ENCODE measurements around the gene RALGPS2.
"Not testable (repeated sequence)": the region's sequence is repeated elsewhere in the genome, so short reads cannot be mapped to it uniquely, and the experiment has no call there.

The RALGPS2 gene

GRCh38 chr1:178825167-178825566 is 100.1 kb downstream of the RALGPS2 start:
- TF ChIP-seq MYC (IDR thresholded peaks at IDR 0.05; ENCODE audit: low read depth, low read length) = no peak
- TF ChIP-seq, protein P1, sequence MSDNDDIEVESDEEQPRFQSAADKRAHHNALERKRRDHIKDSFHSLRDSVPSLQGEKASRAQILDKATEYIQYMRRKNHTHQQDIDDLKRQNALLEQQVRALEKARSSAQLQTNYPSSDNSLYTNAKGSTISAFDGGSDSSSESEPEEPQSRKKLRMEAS (IDR thresholded peaks at IDR 0.05; ENCODE audit: low read depth, low read length) = no peak
- TF ChIP-seq POLR2A (IDR thresholded peaks at IDR 0.05; ENCODE audit: extremely low read depth, insufficient read length) = no peak
- no peak for TF ChIP-seq CTCF (IDR thresholded peaks at IDR 0.05; ENCODE audit: low read depth, low read length)
- no peak overlapping the region for H3K4me3 ChIP-seq (ENCODE audit: low read depth, low read length)
- DNase-seq (ENCODE audit: low read depth) = no peak

GRCh38 chr1:178844436-178844835 is 119.4 kb downstream of the RALGPS2 start:
- TF ChIP-seq MYC (IDR thresholded peaks at IDR 0.05; ENCODE audit: low read depth, low read length) = no peak
- TF ChIP-seq POLR2A (IDR thresholded peaks at IDR 0.05; ENCODE audit: extremely low read depth, insufficient read length) = no peak
- TF ChIP-seq, protein P1 (IDR thresholded peaks at IDR 0.05; ENCODE audit: low read depth, low read length) = no peak
- no peak for TF ChIP-seq CTCF (IDR thresholded peaks at IDR 0.05; ENCODE audit: low read depth, low read length)

DNA sequence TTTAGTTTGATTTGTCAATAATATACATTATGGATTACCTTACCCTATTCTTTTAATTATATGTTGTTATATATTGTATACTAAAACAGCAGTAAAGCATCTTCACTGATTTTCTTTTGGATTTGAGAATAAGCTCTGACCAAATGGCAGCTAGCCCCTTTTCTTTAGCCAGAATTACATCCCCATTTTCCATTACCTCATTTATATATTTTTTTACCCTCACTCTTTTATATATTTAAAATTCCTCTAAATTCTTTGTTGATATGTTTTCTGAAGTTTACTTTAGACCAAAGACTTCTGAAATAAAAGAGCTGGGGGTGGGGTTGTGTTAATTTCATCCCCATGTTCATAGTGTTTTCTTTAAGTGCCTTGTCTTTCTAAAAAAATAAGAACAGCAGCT is 121.3 kb downstream of the RALGPS2 start:
- no peak for DNase-seq (ENCODE audit: low read depth)
- TF ChIP-seq MYC (IDR thresholded peaks at IDR 0.05; ENCODE audit: low read depth, low read length) (no peak), POLR2A (IDR thresholded peaks at IDR 0.05; ENCODE audit: extremely low read depth, insufficient read length) (no peak), CTCF (IDR thresholded peaks at IDR 0.05; ENCODE audit: low read depth, low read length) (no peak)
- TF ChIP-seq, protein P1 (IDR thresholded peaks at IDR 0.05; ENCODE audit: low read depth, low read length) = no peak

More at GRCh38 chr1:178844436-178844835, 119.4 kb downstream of the RALGPS2 start:
- no peak overlapping the region for H3K4me3 ChIP-seq (ENCODE audit: low read depth, low read length)
- no peak for DNase-seq (ENCODE audit: low read depth)

GRCh38 chr1:178847396-178847849 is 122.4 kb downstream of the RALGPS2 start:
- H3K4me3 ChIP-seq (ENCODE audit: low read depth, low read length) = no peak overlapping the region
- TF ChIP-seq, protein P1 (IDR thresholded peaks at IDR 0.05; ENCODE audit: low read depth, low read length) = no peak
- no peak for TF ChIP-seq CTCF (IDR thresholded peaks at IDR 0.05; ENCODE audit: low read depth, low read length)
- no peak for TF ChIP-seq MYC (IDR thresholded peaks at IDR 0.05; ENCODE audit: low read depth, low read length)
- no peak for TF ChIP-seq POLR2A (IDR thresholded peaks at IDR 0.05; ENCODE audit: extremely low read depth, insufficient read length)
- DNase-seq (ENCODE audit: low read depth) = no peak

More for the DNA sequence above, 121.3 kb downstream of the RALGPS2 start:
- no peak overlapping the region for H3K4me3 ChIP-seq (ENCODE audit: low read depth, low read length)

GRCh38 chr1:178847919-178848318 is 122.9 kb downstream of the RALGPS2 start:
- not testable (repeated sequence) for DNase-seq (ENCODE audit: low read depth); H3K4me3 ChIP-seq (ENCODE audit: low read depth, low read length)

GRCh38 chr1:178849918-178850317 is 124.9 kb downstream of the RALGPS2 start:
- no peak for TF ChIP-seq MYC (IDR thresholded peaks at IDR 0.05; ENCODE audit: low read depth, low read length)
- TF ChIP-seq POLR2A (IDR thresholded peaks at IDR 0.05; ENCODE audit: extremely low read depth, insufficient read length) = no peak
- TF ChIP-seq, protein P1 (IDR thresholded peaks at IDR 0.05; ENCODE audit: low read depth, low read length) = no peak
- no peak for TF ChIP-seq CTCF (IDR thresholded peaks at IDR 0.05; ENCODE audit: low read depth, low read length)

More at GRCh38 chr1:178849918-178850317, 124.9 kb downstream of the RALGPS2 start:
- no peak overlapping the region for H3K4me3 ChIP-seq (ENCODE audit: low read depth, low read length)
- no peak for DNase-seq (ENCODE audit: low read depth)

All from NB4 (cell line).